ENCODE measurements around the gene ADGRA1.

DNA sequence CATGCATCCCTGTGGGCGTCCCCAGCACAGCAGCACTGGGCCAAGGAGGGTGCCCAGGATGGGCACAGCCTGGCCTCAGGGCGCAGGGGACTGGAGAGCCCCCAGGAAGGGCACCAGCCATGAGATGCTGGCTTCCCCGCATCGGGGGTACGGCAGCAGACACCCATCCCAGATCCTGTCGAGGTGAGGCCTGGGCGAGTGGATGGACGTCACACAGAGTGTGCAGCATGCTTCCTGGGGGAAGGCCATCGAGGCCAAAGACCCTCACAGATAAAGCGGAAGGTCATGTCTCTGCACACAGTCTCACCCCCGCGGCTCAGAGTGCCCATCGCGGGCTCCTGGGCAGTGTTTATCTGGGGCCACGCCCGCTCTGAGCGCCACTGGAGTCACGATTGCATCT is 18.8 kb downstream of the ADGRA1 start:
- TF ChIP-seq POLR2A (IDR thresholded peaks at IDR 0.05; ENCODE audit: insufficient read depth in 1 of 2, low read depth in 2 of 2, low read length in 2 of 2): no peak
- TF ChIP-seq GATAD1 (CRISPR knock-in tag; IDR thresholded peaks at IDR 0.05): no peak
- no peak for TF ChIP-seq EP300 (IDR thresholded peaks at IDR 0.05; ENCODE audit: low read depth in 2 of 2, low read length in 2 of 2)
- no peak for TF ChIP-seq EP300 (CRISPR knock-in tag; IDR thresholded peaks at IDR 0.05; ENCODE audit: borderline replicate concordance)
- TF ChIP-seq, protein P1, sequence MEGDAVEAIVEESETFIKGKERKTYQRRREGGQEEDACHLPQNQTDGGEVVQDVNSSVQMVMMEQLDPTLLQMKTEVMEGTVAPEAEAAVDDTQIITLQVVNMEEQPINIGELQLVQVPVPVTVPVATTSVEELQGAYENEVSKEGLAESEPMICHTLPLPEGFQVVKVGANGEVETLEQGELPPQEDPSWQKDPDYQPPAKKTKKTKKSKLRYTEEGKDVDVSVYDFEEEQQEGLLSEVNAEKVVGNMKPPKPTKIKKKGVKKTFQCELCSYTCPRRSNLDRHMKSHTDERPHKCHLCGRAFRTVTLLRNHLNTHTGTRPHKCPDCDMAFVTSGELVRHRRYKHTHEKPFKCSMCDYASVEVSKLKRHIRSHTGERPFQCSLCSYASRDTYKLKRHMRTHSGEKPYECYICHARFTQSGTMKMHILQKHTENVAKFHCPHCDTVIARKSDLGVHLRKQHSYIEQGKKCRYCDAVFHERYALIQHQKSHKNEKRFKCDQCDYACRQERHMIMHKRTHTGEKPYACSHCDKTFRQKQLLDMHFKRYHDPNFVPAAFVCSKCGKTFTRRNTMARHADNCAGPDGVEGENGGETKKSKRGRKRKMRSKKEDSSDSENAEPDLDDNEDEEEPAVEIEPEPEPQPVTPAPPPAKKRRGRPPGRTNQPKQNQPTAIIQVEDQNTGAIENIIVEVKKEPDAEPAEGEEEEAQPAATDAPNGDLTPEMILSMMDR (CRISPR knock-in tag; IDR thresholded peaks at IDR 0.05): no peak
- TF ChIP-seq, protein P2, sequence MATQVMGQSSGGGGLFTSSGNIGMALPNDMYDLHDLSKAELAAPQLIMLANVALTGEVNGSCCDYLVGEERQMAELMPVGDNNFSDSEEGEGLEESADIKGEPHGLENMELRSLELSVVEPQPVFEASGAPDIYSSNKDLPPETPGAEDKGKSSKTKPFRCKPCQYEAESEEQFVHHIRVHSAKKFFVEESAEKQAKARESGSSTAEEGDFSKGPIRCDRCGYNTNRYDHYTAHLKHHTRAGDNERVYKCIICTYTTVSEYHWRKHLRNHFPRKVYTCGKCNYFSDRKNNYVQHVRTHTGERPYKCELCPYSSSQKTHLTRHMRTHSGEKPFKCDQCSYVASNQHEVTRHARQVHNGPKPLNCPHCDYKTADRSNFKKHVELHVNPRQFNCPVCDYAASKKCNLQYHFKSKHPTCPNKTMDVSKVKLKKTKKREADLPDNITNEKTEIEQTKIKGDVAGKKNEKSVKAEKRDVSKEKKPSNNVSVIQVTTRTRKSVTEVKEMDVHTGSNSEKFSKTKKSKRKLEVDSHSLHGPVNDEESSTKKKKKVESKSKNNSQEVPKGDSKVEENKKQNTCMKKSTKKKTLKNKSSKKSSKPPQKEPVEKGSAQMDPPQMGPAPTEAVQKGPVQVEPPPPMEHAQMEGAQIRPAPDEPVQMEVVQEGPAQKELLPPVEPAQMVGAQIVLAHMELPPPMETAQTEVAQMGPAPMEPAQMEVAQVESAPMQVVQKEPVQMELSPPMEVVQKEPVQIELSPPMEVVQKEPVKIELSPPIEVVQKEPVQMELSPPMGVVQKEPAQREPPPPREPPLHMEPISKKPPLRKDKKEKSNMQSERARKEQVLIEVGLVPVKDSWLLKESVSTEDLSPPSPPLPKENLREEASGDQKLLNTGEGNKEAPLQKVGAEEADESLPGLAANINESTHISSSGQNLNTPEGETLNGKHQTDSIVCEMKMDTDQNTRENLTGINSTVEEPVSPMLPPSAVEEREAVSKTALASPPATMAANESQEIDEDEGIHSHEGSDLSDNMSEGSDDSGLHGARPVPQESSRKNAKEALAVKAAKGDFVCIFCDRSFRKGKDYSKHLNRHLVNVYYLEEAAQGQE (IDR thresholded peaks at IDR 0.05; ENCODE audit: borderline replicate concordance in 1 of 2, low read depth in 1 of 2, low read length in 2 of 2): no peak
- TF ChIP-seq, protein P3, sequence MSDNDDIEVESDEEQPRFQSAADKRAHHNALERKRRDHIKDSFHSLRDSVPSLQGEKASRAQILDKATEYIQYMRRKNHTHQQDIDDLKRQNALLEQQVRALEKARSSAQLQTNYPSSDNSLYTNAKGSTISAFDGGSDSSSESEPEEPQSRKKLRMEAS (IDR thresholded peaks at IDR 0.05): no peak
- TF ChIP-seq, protein P4, sequence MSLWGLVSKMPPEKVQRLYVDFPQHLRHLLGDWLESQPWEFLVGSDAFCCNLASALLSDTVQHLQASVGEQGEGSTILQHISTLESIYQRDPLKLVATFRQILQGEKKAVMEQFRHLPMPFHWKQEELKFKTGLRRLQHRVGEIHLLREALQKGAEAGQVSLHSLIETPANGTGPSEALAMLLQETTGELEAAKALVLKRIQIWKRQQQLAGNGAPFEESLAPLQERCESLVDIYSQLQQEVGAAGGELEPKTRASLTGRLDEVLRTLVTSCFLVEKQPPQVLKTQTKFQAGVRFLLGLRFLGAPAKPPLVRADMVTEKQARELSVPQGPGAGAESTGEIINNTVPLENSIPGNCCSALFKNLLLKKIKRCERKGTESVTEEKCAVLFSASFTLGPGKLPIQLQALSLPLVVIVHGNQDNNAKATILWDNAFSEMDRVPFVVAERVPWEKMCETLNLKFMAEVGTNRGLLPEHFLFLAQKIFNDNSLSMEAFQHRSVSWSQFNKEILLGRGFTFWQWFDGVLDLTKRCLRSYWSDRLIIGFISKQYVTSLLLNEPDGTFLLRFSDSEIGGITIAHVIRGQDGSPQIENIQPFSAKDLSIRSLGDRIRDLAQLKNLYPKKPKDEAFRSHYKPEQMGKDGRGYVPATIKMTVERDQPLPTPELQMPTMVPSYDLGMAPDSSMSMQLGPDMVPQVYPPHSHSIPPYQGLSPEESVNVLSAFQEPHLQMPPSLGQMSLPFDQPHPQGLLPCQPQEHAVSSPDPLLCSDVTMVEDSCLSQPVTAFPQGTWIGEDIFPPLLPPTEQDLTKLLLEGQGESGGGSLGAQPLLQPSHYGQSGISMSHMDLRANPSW (CRISPR knock-in tag; IDR thresholded peaks at IDR 0.05; ENCODE audit: borderline replicate concordance): no peak
- TF ChIP-seq KAT8 (CRISPR knock-in tag; IDR thresholded peaks at IDR 0.05): no peak
- no peak for TF ChIP-seq KDM5A (IDR thresholded peaks at IDR 0.05; ENCODE audit: borderline replicate concordance, low read length)
- no peak for TF ChIP-seq CREB1 (IDR thresholded peaks at IDR 0.05)
- TF ChIP-seq CREB1 (CRISPR knock-in tag; IDR thresholded peaks at IDR 0.05): no peak
- no peak for TF ChIP-seq MYNN (CRISPR knock-in tag; IDR thresholded peaks at IDR 0.05; ENCODE audit: low read depth)
- no peak for TF ChIP-seq TRIM24 (CRISPR knock-in tag; IDR thresholded peaks at IDR 0.05)
- no peak for TF ChIP-seq ZFP36 (IDR thresholded peaks at IDR 0.05; ENCODE audit: borderline replicate concordance, low read depth, low read length, partially characterized antibody)

All from HepG2 (cell line).